ENCODE measurements around the gene PHOSPHO2.

DNA sequence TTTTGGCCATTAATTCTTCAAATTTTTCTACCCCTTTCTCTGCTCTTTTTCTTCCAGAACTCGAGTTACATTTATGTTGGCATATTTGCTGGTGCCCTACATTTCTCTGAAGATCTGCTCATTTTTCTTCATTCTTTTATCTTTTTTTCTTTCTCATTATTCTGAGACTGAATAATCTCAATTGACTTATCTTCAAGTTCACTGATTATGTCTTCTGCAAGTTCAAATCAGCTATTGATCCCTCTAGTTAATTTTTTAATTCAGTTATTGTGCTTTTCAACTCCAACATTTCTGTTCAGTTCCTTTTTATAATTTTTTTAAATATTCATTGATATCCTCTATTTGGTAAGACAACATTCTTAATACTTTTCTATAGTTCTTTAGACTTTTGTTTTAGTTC is 3.3 kb upstream of the PHOSPHO2 start:
- TF ChIP-seq, protein P1, sequence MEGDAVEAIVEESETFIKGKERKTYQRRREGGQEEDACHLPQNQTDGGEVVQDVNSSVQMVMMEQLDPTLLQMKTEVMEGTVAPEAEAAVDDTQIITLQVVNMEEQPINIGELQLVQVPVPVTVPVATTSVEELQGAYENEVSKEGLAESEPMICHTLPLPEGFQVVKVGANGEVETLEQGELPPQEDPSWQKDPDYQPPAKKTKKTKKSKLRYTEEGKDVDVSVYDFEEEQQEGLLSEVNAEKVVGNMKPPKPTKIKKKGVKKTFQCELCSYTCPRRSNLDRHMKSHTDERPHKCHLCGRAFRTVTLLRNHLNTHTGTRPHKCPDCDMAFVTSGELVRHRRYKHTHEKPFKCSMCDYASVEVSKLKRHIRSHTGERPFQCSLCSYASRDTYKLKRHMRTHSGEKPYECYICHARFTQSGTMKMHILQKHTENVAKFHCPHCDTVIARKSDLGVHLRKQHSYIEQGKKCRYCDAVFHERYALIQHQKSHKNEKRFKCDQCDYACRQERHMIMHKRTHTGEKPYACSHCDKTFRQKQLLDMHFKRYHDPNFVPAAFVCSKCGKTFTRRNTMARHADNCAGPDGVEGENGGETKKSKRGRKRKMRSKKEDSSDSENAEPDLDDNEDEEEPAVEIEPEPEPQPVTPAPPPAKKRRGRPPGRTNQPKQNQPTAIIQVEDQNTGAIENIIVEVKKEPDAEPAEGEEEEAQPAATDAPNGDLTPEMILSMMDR (IDR thresholded peaks at IDR 0.05) = no peak
- no peak for TF ChIP-seq POLR2A (IDR thresholded peaks at IDR 0.05)

All from thyroid gland (tissue), 4 donors.